Measurements from ENCODE around the gene MS4A7.

Gene MS4A7

DNA sequence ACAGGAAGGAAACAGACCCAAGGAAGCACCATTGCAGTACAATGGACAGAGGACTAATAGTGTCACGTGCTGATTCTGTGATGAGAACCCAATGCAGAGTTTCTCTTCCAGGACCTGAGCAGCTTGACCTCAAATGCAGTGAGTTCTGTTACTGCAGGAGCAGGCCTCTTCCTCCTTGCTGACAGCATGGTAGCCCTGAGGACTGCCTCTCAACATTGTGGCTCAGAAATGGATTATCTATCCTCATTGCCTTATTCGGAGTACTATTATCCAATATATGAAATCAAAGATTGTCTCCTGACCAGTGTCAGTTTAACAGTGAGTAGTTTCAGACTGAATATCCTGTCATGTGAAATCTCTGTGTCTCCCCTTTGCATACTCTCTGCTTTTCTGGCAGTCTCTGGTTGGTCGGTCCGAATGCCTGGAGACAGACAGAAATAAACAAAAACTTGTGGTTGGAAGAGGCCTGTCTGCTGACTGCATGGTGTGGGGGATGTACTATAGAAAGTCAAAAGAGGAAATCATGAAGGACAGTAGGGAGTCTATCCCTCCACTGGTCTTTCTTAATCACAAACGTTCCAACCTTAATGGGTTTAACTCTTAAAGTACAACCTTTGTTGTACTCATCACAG lies 11.1 kb downstream of the MS4A7 start:
- H3K4me3 ChIP-seq (ENCODE audit: low read depth, low read length) = no peak overlapping the region
- TF ChIP-seq, protein P1, sequence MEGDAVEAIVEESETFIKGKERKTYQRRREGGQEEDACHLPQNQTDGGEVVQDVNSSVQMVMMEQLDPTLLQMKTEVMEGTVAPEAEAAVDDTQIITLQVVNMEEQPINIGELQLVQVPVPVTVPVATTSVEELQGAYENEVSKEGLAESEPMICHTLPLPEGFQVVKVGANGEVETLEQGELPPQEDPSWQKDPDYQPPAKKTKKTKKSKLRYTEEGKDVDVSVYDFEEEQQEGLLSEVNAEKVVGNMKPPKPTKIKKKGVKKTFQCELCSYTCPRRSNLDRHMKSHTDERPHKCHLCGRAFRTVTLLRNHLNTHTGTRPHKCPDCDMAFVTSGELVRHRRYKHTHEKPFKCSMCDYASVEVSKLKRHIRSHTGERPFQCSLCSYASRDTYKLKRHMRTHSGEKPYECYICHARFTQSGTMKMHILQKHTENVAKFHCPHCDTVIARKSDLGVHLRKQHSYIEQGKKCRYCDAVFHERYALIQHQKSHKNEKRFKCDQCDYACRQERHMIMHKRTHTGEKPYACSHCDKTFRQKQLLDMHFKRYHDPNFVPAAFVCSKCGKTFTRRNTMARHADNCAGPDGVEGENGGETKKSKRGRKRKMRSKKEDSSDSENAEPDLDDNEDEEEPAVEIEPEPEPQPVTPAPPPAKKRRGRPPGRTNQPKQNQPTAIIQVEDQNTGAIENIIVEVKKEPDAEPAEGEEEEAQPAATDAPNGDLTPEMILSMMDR (IDR thresholded peaks at IDR 0.05; ENCODE audit: borderline replicate concordance, insufficient read depth, low read depth, low read length) = no peak

DNA sequence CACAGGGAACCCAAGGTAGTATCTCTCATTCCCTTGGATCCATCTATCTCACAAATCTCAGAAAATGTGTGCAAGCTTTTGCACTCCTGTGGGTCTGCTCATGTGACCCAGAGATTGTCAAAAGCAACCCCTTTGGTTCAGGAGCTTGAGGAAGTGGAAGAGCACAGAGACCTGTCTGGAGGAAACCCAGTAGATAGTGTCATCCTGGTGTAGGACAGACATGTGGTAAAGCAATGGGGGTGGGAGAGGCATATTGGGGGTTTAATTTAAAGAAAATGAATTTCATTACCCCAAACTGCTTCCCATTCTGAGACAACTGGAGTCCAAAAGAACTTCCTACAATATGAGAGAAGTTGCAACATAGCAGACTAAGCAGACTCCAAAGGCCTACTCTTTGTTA lies 12.1 kb downstream of the MS4A7 start:
- no peak overlapping the region for H3K4me3 ChIP-seq (ENCODE audit: low read depth, low read length)
- TF ChIP-seq, protein P1 (IDR thresholded peaks at IDR 0.05; ENCODE audit: borderline replicate concordance, insufficient read depth, low read depth, low read length) = no peak

DNA sequence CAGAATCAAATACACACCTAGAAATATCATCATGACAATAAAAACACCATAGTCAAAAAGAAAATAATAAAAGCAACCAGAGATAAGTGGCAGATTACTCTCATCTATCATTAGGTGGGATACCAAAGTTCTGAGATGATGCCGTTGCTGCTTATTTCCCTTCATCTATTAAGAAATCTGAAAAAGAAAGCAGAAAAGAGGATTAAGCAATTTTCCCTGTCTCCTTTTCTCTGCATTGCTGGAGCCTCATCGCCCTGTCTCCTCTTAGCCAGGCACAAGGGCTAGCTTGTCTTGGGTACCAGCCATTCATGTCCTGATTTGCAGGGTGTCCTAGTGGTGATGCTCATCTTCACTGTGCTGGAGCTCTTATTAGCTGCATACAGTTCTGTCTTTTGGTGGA lies 14.0 kb downstream of the MS4A7 start:
- TF ChIP-seq, protein P1 (IDR thresholded peaks at IDR 0.05; ENCODE audit: borderline replicate concordance, insufficient read depth, low read depth, low read length) = no peak
- no peak overlapping the region for H3K4me3 ChIP-seq (ENCODE audit: low read depth, low read length)

DNA sequence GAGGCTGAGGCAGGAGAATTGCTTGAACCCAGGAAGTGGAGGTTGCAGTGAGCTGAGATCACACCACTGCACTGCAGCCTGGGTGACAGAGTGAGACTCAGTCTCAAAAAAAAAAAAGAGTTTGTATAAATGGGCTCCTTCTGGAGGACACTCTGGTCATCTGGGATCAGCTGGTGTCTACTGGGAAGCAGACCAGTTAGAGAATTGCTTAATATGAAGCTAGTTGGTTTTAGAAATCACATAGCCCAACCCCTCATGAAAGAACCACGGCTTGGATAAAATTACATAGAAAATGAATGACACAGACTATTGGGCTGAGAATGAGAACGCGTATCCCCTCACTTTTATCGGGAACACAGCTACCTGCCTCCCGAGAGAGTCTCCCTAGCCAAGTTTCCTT lies 14.7 kb downstream of the MS4A7 start:
- no peak overlapping the region for H3K4me3 ChIP-seq (ENCODE audit: low read depth, low read length)
- TF ChIP-seq, protein P1 (IDR thresholded peaks at IDR 0.05; ENCODE audit: borderline replicate concordance, insufficient read depth, low read depth, low read length) = no peak

DNA sequence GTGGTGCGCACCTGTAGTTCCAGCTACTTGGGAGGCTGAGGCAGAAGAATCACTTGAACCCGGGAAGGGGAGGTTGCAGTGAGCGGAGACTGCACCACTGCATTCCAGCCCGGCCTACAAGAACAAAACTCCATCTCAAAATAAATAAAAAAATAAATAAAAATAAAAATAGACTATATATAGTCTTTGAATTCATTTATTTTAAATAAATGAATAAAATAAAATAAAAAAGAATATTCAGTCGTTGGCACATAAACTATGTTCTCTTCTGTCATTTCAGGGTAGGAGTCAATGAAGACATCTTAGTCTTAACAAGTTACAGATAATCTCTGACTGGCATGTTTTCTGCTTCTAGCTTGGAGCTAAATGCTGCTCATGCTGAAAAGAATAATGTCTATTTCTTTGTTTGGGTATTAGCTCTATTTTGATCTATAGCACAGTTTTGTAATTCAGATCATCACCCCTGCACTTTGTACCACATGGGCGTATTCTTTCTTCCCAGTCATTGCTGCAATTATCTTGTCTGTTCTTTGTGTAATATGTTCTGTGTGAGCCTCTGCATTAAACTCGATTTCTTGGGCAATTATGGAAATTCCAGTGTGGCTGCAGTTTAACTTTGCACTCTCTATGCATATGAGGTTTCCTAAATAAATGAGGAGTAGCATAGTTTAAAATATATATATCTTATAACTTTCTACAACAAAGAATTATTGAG lies 16.5 kb downstream of the MS4A7 start:
- TF ChIP-seq, protein P1 (IDR thresholded peaks at IDR 0.05; ENCODE audit: borderline replicate concordance, insufficient read depth, low read depth, low read length) = no peak
- no peak overlapping the region for H3K4me3 ChIP-seq (ENCODE audit: low read depth, low read length)

DNA sequence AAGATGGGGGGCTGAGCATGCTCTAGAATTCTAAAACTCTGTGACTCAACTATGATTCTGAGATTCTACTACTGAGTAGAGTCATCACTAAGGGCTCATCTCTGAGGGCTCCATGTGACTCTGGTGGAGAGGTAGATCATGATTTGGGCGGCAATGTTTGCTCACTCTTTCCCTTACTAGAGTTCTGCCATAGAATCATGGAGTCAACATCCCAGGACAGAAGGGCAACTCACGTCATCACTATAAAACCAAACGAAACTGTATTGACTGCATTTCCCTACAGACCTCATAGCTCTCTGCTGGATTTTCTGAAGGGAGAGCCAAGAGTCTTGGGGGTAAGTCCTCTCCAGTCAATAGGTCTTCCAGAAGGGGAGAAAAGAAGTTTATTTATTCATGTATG lies 18.1 kb downstream of the MS4A7 start, which contains the start of gene MS4A14:
Gene MS4A14, plus strand, starts transcription at position 78 of the 400 bp plus-strand sequence. Its CDS starts 120 bp downstream, at position 198.
- no peak within 1 kb of the TSS for H3K4me3 ChIP-seq (ENCODE audit: low read depth, low read length)
- TF ChIP-seq, protein P1 (IDR thresholded peaks at IDR 0.05; ENCODE audit: borderline replicate concordance, insufficient read depth, low read depth, low read length) = no peak

DNA sequence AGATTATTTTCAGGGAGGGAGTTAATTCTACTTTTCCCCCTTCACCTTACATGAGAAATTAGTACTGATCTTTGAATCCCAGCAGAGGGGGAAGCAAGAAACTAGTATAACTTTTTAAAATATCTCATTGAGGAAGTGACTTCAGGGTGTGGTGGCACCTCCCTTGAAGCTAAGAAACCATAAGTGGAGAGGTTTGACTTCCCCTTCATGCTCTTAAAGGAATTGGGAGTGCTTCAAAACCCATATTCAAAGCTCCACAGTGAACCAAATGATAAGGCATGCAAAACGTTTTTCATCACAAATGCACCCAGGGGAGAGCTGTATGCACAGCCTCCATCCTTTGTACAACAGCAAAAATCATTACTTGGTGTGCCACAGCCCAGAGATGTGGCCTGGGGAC lies 18.5 kb downstream of the MS4A7 start:
- H3K4me3 ChIP-seq (ENCODE audit: low read depth, low read length) = no peak overlapping the region
- TF ChIP-seq, protein P1 (IDR thresholded peaks at IDR 0.05; ENCODE audit: borderline replicate concordance, insufficient read depth, low read depth, low read length) = no peak

Data from GM12875 (cell line).